GM18517 (cell line): ENCODE data around the gene CDC42EP3.

Experiments used
- ATAC-seq: cut with Tn5 transposase; IDR thresholded peaks from one replicate; pipeline ENCODE4 v1.9.1; 2021; ENCODE audit warnings: mild to moderate bottlenecking, moderate library complexity; ENCODE audit not compliant: unreplicated experiment

CDC42EP3 gene

DNA sequence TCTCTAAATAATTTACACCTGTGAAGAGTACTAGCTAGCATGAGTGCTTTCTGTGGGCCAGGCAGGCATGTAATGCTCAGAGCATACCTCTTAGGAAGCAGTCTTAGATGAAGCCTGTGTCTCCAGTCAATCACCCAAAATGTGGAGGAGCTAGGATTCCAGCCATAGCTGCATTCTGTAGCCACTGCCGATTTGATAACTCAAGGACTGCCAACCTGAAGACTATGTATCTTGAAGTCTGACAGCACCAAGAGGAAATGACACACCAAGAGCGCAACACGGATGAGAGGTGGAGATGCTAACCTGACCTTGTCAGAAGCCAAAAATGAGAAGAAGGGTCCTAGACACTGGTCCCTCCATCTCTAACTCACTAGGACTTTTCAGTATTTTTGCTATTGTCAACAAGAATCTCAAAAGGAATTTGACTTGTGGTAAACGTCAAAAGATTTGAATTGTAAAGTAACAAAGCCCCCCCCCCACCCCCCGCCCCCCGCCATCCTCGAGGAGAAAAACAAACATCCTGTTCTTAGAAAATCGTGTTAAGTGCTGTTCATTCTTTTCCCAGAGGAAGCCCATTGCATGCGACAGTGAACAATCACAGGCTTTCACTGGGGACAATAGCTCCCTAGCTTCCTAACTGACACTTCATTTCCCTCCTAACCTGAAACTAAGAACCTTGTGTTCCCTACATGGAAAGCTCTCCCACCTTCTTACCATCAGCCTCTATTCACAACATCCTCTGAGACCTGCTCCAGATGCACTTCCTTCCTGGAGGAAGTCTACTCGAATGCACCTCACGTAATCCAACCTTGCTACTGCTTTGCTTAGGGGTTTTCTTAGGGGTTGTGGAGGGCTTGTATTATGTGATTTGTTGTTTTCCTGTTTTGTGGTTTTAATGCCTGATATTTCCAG lies 14.7 kb downstream of the CDC42EP3 start:
- ATAC-seq, result no peak

DNA sequence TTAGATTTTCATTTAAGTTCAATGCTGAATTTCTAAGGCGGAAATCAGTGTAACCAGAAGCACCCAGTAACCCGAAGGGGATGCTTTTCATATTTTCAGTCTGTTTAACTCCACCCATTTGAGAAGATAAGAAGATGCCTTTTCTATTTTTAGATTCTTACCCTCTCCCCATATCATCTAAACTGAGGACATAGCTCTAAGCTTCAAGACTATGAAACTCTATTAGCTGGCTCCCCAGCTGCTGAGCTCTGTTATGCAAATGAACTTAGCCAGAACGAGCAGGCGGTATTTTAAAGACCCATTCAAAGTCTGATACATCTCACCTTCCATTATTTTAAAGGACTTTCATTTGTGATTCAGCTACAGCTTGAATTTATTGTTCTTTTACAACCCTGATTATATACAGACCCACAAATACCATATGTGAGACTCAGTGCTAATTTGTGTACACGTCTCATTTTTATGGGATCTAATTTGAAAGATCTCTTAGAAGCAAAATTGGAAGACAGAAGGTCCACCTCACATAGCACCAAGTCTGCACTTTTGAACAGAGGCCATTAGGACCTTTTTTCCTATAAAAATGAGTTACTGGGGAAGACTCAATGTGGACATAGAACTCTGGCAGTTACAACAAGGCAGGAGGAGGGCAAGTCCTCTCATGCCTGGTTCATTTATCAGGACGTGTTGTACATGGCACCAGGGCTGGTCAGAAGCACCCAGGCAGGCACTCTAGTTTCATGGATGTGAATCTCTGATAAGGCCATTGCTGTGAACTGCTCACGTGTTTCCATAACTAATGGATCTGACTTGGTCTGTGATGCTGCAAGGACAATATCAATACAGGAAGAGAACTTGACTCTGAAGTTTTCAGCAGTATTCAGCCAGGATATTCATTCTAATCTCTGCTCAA lies 16.3 kb downstream of the CDC42EP3 start:
- peak; percentile 96 for ATAC-seq

DNA sequence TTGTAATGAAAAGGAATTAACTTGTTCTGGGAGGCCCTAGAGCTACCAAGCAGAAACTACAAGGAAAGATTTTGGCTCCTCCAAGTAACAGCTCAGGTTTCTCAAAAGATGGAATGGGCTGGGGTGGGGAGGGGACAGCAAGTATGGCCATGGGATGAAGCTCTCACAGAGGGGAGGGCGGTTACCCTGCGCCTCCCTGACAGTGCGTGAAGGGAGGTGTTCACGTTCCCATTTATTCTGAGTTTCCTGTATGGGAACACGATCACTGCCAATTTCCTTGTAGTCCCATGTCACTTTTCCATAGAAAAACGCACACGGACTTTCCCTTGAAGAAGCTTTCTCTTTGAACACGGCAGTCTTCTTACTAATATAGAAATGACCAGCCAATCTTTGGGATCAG lies 17.0 kb downstream of the CDC42EP3 start:
- no peak for ATAC-seq

DNA sequence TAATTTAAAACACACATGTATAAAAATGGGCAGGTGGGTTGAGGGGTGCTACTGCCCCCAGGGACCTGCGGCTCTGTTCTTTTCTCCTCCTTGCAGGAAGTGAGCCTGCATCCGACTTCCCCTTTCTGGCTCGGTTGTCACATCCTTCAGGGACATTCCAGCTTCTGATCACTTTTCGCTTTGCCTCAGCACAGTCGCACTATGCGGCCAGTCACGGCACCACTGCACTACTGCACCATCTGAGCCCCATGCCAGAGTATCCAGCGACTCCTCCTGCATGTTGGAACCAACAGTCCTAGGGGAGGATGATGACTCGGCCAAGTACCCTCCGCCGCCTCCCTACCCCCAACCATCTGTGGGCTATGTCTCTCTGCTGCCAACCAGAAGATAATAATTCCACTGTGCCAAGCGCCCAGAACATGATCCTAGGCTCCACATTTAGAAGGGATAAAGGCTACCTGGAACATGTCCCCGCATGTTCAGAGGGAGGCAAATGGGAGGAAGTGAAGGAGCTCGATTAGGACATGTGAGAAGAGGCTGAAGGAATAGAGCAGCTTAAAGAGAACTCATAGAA lies 17.6 kb downstream of the CDC42EP3 start:
- ATAC-seq, result no peak

DNA sequence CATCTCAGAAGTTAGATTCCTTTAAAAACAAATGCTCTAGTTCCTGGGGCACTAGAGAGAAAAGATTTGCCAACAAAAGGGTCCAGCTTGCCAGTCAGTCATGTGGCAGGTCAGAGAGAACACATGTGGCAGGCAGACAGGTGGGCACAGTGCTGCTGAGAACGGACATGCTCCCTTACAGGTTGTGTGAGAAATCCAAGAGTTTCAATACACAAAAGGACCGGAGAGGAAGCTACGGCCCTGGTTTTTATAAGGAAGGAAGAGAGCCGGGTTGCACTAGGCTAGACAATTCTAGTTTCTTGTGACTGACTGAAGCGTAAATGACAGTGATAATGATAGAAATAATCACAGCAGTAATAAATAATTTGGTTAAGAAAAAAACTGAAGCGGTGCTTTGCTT lies 18.3 kb downstream of the CDC42EP3 start:
- ATAC-seq, result no peak

DNA sequence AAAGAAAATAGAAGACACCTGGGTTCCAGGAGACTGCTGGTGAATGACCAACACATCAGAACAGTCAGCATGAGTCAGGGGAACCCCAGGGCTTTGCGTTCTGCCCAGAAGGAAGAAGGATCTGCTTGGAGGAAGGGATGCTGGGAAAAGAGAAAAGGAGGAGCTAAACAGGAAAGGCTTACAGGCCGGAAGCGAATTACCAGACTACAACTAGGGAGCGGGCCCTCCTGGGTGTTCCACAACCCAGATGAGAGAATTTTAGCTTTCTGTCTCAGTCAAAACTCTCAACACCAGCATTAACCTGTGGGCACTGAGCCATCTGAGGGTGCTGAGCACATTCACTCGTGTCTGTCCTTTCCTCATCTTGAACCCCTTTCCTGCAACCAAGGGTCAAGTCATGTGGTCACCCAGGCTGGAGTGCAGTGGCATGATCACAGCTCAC lies 19.2 kb downstream of the CDC42EP3 start:
- ATAC-seq, result no peak

DNA sequence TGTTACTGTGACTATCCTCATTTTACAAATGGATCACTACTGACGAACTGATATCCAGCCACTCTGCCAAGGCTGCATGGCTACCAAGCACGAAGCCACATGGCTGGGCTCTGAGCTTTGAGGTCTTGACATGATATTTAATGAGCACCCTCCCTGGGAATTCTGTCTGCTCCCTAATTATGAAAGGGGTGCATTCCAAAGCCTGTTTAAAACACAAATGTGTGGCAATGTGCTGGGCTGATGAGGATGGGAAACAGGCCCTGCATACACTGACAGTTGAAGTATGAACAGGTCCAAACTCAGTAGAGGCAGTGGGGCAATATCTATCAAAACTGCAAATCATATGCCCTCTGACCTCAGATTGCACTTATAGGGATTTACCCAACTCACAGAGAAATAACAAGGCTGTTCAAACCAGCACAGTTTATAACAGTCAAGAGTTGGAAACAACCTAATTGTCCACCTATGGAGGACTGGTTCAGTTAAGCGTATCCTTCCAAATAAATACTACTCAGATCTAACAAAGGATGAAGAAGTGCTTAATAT lies 20.8 kb downstream of the CDC42EP3 start:
- ATAC-seq, result no peak

DNA sequence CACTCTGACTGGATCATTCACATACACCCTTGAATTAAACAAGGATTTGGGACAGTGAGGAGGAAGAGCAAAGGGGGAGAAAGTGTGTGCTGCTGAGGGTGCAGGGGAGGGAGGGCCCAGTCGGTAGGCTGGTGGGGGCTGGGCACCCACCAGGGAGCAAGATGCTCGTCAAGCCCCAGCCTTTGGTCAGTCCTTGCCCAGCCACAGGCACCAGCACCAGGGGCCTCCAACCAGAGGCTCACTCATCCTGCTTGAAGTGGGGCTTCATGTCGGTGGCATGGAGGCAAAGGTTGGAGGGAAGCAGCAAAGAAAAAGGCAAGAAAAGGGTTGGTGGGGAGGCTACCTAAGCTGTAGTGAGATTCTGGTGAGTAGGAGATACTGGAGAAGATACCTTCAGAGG lies 21.9 kb downstream of the CDC42EP3 start:
- ATAC-seq, result no peak

DNA sequence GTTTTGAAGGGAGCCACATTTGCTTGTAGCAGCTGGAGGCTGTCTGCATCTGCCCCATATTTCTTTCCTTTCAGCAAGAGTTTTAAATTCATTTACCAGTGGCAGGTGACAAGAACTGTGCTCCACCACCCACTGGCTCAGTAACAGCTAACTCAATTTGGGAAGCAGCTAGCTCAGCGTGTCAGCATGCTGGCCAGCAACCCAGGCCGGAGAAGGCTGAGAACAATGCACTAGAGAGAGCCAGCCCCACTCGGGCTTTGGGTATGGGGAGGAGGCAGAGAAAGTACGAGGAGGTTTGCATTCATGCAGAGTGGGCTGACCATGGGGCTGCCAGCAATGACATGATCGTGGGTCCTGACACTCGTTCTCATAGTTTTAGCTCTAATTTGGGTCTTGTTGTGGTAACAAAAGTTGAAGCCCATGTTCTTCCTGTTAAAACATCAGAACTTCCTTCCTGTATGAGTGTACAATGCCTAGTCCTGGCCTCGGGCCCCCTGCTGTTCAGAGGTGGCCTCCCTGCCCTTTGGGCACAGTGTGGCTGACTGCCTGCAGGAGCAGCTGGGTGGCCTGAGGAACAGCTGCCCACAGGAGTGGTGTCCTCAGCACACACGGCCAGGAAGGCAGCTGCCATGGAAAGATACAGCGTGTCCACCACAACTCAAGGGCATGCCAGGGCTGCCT lies 23.0 kb downstream of the CDC42EP3 start:
- no peak for ATAC-seq

DNA sequence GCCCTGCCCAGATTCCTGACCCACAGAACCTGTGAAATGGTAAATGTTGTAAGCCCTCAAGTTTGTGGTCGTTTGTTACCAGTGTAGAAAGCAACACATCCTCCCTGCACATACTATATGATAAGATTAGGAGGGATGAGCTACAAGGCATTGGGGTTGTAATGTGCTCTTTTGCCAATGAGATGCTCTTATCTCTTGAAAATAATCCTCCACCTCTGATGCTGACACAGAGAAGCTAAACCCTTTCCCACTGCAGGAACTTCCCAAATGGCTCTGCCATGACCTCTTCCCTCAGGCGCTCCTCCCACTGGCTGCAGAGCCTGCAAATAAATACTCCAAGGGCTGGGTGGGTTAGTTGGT lies 23.5 kb downstream of the CDC42EP3 start:
- no peak for ATAC-seq

DNA sequence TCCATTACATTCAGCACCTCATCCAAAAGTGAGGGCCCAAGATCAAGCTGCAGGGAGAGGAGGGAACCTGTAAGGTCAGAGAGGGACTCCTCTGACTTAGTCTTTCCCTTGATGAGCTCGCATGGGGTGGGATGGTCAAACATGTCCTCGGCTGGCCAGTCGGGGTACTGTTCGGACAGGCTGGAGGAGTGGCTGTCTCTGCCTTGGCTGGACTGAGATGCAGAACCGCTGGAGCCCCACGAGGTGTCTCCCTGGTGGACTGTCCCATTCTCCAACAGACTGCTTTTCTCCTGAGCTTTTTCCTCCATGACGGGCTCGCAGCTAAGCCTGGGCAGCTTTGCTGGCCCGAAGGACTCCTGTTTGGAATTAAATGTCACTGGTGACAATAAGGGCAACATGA lies 25.6 kb downstream of the CDC42EP3 start:
- ATAC-seq, result no peak

DNA sequence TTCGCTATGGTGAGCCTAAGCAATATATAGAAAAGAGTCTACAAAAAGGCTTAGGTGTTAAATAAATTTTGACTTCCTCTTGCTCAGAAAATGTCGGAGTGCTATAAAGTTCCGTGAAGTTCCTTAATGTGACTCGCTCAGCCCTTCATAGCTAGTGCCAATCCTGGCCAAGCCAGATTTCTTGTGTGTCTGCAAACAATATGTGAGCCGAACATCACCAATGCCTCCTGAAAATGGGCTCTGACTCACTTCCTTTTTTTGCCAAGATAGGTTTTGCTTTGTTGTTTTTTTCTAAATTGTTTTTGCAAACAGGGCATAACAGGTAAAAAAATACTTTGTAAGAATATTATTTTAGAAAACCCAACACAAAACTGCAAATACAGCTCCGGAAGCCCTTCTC lies 26.1 kb downstream of the CDC42EP3 start:
- ATAC-seq, result no peak

DNA sequence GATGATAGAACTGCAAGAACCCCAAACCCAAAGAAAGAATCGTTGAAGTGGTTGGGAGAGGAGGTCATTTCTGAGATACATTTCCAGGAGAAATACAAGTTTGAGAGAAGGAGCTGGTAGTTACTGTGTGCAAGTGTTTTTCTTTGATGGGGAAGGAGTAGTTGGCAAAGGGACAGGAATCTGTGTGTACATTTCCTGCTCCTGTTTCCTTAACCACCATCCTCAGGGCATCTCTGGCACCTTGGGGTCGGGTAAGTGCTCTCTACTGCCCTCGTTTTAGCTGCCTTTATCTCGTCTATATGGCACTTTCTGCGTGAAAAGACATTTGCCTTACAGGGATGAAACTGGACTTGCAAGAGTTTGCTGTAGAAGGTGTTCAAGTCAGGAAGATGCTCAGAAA lies 27.3 kb downstream of the CDC42EP3 start:
- ATAC-seq, result no peak

DNA sequence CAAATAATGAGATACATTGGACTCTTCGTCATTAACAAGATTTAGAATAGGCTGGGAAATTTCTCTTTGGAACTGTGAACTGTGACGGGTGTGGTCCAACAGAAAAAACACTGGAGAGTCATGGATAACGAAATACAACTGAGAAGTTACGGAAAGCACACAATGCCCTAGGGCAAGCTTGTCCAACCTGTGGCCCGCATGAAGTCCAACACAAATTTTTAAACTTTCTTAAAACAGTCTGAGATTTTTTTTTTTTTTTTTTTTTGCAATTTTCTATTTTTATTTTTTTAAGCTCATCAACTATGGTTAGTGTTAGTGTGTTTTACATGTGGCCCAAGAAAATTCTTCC lies 27.7 kb downstream of the CDC42EP3 start:
- ATAC-seq, result no peak

DNA sequence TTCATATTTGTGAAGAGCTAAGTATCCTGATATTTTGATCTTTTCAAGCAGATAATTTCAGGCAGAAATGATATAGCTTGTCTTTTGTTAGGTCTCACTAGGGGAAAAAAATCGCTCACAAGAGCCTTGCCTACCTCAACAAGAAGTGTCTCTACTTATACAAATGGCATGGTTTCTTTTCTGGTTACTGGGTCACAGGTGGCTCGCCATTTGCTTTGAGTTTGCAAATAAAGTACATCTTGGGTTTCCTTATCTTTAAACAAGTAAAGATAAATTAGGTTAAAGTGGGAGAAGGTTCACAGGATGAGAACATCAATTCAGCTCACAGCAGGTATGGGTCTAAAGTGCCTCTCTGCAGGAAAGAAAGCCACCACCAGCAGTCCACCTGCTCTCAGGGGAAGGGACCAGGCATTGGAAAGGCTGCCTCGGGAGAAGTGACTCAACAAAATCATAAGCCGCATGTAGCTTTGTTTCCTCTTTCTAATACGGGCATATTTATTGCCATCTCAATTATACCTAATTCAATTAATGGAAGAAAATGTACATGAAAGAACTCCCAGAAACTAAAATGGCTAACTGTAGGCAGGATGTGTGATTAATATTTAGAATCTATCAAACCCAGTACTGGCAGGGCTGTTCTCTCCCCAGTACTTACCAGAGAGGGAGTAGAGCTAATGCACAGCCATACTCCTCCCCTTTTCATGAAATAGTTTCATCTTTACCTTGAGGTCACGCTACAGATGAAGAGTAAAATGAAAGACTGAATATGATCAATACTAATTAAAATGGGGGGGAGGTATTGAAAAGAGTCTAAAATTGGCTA lies 28.3 kb downstream of the CDC42EP3 start:
- no peak for ATAC-seq

DNA sequence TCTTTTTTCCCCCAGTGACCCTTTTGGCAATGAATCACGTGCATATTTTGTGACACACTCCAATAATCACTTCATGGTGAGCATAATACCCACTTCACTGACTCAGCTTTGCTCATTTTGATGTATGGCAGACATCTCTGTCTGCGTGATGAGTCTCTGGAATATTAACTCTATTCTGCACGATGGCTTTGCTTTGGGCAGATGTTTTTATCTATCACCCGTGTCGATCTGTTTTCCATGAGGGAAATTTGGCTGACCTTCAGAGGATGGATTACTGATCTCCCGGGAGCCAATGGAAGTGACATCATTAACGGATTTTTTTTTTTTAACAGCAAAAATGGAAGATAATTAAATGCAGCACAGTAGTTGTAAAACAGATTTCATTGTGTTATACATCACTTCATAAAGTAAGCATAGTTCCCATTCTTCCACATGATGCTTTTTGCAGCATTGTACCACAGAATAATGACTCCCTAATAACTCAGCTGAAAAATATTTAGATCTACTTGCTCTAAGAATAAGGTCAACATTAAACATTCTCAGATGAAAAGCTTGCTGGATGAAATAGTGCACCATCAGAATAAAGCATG lies 29.8 kb downstream of the CDC42EP3 start:
- ATAC-seq, result no peak

DNA sequence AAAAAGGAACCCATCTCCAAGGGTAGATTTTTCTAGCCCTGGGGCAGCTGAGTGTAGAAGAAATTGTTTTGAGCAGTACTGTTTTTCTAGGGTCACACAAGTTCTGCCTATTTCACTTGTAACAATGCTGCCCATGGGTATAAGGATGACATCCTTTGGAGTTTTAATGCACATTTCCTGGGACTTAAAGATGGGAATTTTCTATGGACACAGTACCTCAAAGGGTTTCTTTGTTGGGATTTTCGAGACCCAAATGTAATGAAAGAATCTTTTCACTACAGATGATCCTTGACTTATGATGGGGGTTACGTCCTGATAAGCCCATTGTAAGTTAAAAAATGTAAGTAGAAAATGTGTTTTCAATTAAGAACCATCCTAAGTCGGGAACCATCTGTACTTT lies 31.8 kb downstream of the CDC42EP3 start:
- ATAC-seq, result no peak

DNA sequence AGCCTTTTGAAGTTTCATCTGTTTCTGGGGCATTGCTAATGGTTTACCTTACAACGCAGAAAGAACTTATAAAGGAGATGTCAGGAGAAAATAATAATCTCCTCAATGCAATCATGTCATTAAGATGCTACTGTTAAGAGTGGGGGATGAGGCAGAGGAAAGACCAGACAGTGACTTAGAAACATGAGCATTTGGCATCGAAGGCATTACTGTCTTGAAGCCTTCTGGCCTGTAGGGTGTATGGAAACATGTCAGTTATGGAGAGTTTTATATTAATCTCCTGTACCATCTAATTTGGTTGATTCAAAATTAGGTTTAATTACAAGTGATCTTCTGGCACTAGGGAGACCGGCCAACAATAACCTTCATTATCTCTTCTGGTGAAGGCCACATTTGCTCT lies 32.5 kb downstream of the CDC42EP3 start:
- ATAC-seq, result no peak

DNA sequence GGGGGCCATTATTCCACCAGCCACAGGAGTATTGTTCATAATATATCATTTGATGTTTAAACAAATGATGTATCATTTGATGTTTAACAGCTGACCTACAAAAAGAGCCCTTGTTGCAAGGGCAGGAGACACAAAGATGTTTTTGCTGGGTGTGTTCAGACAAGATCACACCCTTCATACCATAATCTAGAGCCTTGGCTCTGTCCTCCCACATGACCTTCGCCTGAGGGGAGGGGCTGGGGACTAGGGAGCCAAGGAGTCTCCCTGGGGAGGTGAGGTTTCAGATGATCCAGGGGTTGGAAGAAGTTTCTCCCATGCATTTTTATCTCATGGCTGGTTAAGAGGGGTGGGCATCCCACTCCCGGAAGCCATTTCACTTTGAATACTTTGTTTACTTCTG lies 33.5 kb downstream of the CDC42EP3 start:
- ATAC-seq, result no peak
